ENCODE data around the gene HSFY2. TPM values are rescaled to one million over a fixed set of nuclear protein-coding genes. Genes with fewer than 3 reads are reported as not detected.
"Not testable (repeated sequence)": the region's sequence is repeated elsewhere in the genome, so short reads cannot be mapped to it uniquely, and the experiment has no call there.

Gene HSFY2
- not detected in 2 replicates for total RNA-seq (ENCODE audit: low replicate concordance)

GRCh38 chrY:18773635-18774034 is at the start of gene HSFY2:
Gene HSFY2 (minus strand): TSS chrY:18773735. CDS start chrY:18773618, 117 bp downstream.
- H3K4me2 ChIP-seq; H3K79me2 ChIP-seq (ENCODE audit: low read depth); H3K27me3 ChIP-seq; H3K4me1 ChIP-seq; H3K27me3 Mint-ChIP-seq (ENCODE audit: insufficient read depth, low read depth); H3F3A ChIP-seq (ENCODE audit: low read depth); H3K9me3 Mint-ChIP-seq; H3K4me1 Mint-ChIP-seq; H4K20me1 ChIP-seq (ENCODE audit: low read depth); DNase-seq (ENCODE audit: low spot score); H2AFZ ChIP-seq (replicated peaks); H3K27ac Mint-ChIP-seq; H3K4me3 Mint-ChIP-seq; H3K36me3 Mint-ChIP-seq; H3K9ac ChIP-seq; H3K36me3 ChIP-seq; H3K27ac ChIP-seq; H3K9me3 ChIP-seq (ENCODE audit: low read depth); H3K4me3 ChIP-seq: not testable (repeated sequence)

- H3K4me1 Mint-ChIP-seq; H3K36me3 ChIP-seq; H3F3A ChIP-seq (ENCODE audit: low read depth); H3K4me3 ChIP-seq; H3K79me2 ChIP-seq (ENCODE audit: low read depth); H3K4me3 Mint-ChIP-seq; H3K27ac ChIP-seq; H3K27me3 Mint-ChIP-seq (ENCODE audit: insufficient read depth, low read depth); H3K36me3 Mint-ChIP-seq; H3K9me3 Mint-ChIP-seq; H3K27me3 ChIP-seq; H3K27ac Mint-ChIP-seq; H3K4me2 ChIP-seq; H3K9ac ChIP-seq; H3K4me1 ChIP-seq; H2AFZ ChIP-seq (replicated peaks); H3K9me3 ChIP-seq (ENCODE audit: low read depth); DNase-seq (ENCODE audit: low spot score); H4K20me1 ChIP-seq (ENCODE audit: low read depth): not testable (repeated sequence)
Observed at GRCh38 chrY:18815751-18816150, 42.2 kb upstream of the HSFY2 start.

GRCh38 chrY:18788757-18789406 is 15.3 kb upstream of the HSFY2 start:
- not testable (repeated sequence) for H3K27ac Mint-ChIP-seq; H3K4me1 Mint-ChIP-seq; H3K27me3 Mint-ChIP-seq (ENCODE audit: insufficient read depth, low read depth); H3K27ac ChIP-seq; H3K27me3 ChIP-seq; H2AFZ ChIP-seq (replicated peaks); H3K9ac ChIP-seq; H3K9me3 ChIP-seq (ENCODE audit: low read depth); H3K79me2 ChIP-seq (ENCODE audit: low read depth); H3K4me3 ChIP-seq; H3K4me3 Mint-ChIP-seq; DNase-seq (ENCODE audit: low spot score); H3K36me3 ChIP-seq; H4K20me1 ChIP-seq (ENCODE audit: low read depth); H3K4me1 ChIP-seq; H3K36me3 Mint-ChIP-seq; H3F3A ChIP-seq (ENCODE audit: low read depth); H3K4me2 ChIP-seq; H3K9me3 Mint-ChIP-seq

GRCh38 chrY:18754077-18754476 is 19.5 kb downstream of the HSFY2 start:
- H3K27me3 ChIP-seq; H3K4me1 ChIP-seq; H3K27ac Mint-ChIP-seq; H3F3A ChIP-seq (ENCODE audit: low read depth); H3K36me3 Mint-ChIP-seq; H3K4me3 Mint-ChIP-seq; H3K4me1 Mint-ChIP-seq; DNase-seq (ENCODE audit: low spot score); H3K27me3 Mint-ChIP-seq (ENCODE audit: insufficient read depth, low read depth); H3K9ac ChIP-seq; H4K20me1 ChIP-seq (ENCODE audit: low read depth); H3K9me3 ChIP-seq (ENCODE audit: low read depth); H3K9me3 Mint-ChIP-seq; H3K79me2 ChIP-seq (ENCODE audit: low read depth); H3K27ac ChIP-seq; H3K36me3 ChIP-seq; H3K4me3 ChIP-seq; H2AFZ ChIP-seq (replicated peaks); H3K4me2 ChIP-seq: not testable (repeated sequence)

GRCh38 chrY:18753133-18753815 is 20.3 kb downstream of the HSFY2 start:
- not testable (repeated sequence) for H3K4me1 ChIP-seq; H3K27ac Mint-ChIP-seq; H2AFZ ChIP-seq (replicated peaks); H3F3A ChIP-seq (ENCODE audit: low read depth); H3K27ac ChIP-seq; H3K27me3 ChIP-seq; H3K4me2 ChIP-seq; H3K36me3 ChIP-seq; H3K27me3 Mint-ChIP-seq (ENCODE audit: insufficient read depth, low read depth); H3K9me3 ChIP-seq (ENCODE audit: low read depth); H3K4me3 ChIP-seq; H3K36me3 Mint-ChIP-seq; H3K79me2 ChIP-seq (ENCODE audit: low read depth); H3K9me3 Mint-ChIP-seq; H4K20me1 ChIP-seq (ENCODE audit: low read depth); DNase-seq (ENCODE audit: low spot score); H3K4me1 Mint-ChIP-seq; H3K9ac ChIP-seq; H3K4me3 Mint-ChIP-seq

- not testable (repeated sequence) for H3K4me2 ChIP-seq; H4K20me1 ChIP-seq (ENCODE audit: low read depth); H3K27me3 Mint-ChIP-seq (ENCODE audit: insufficient read depth, low read depth); H3K4me1 ChIP-seq; H3K36me3 Mint-ChIP-seq; H3K4me3 ChIP-seq; H3K4me3 Mint-ChIP-seq; H2AFZ ChIP-seq (replicated peaks); H3K79me2 ChIP-seq (ENCODE audit: low read depth); H3K27ac ChIP-seq; H3K36me3 ChIP-seq; H3K9me3 ChIP-seq (ENCODE audit: low read depth); H3K27me3 ChIP-seq; H3K4me1 Mint-ChIP-seq; H3K9me3 Mint-ChIP-seq; H3K9ac ChIP-seq; H3F3A ChIP-seq (ENCODE audit: low read depth); DNase-seq (ENCODE audit: low spot score); H3K27ac Mint-ChIP-seq
Observed at GRCh38 chrY:18723714-18724113, 49.8 kb downstream of the HSFY2 start.

Small RNA genes lying within 50 kb of the gene (small RNA-seq; reads per million reads assigned to genes)
- not detected for gene GPM6BP2

Other genes with a start within 250 kb of the HSFY2 start
- gene HSFY1, start 227.0 kb downstream of the HSFY2 start, total RNA-seq (ENCODE audit: low replicate concordance) = not detected in 2 replicates

Data from neural progenitor cell (in vitro differentiated cells).